Measurements from ENCODE around the gene TMEM61.
A peak's percentile ranks its signal among the peaks of the same experiment; 100 is the strongest.

Gene TMEM61

DNA sequence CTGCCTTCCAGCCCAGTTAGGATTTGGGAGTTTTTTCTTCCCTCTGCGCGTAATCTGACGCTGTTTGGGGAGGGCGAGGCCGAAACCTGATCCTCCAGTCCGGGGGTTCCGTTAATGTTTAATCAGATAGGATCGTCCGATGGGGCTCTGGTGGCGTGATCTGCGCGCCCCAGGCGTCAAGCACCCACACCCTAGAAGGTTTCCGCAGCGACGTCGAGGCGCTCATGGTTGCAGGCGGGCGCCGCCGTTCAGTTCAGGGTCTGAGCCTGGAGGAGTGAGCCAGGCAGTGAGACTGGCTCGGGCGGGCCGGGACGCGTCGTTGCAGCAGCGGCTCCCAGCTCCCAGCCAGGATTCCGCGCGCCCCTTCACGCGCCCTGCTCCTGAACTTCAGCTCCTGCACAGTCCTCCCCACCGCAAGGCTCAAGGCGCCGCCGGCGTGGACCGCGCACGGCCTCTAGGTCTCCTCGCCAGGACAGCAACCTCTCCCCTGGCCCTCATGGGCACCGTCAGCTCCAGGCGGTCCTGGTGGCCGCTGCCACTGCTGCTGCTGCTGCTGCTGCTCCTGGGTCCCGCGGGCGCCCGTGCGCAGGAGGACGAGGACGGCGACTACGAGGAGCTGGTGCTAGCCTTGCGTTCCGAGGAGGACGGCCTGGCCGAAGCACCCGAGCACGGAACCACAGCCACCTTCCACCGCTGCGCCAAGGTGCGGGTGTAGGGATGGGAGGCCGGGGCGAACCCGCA lies 59.1 kb downstream of the TMEM61 start, which contains the start of gene PCSK9:
TSS of gene PCSK9 (plus strand) at position 207 of the 741 bp plus-strand sequence. CDS start at position 497, 290 bp downstream.
- peak; percentile 82 for DNase-seq (ENCODE audit: low read depth, low spot score)

DNA sequence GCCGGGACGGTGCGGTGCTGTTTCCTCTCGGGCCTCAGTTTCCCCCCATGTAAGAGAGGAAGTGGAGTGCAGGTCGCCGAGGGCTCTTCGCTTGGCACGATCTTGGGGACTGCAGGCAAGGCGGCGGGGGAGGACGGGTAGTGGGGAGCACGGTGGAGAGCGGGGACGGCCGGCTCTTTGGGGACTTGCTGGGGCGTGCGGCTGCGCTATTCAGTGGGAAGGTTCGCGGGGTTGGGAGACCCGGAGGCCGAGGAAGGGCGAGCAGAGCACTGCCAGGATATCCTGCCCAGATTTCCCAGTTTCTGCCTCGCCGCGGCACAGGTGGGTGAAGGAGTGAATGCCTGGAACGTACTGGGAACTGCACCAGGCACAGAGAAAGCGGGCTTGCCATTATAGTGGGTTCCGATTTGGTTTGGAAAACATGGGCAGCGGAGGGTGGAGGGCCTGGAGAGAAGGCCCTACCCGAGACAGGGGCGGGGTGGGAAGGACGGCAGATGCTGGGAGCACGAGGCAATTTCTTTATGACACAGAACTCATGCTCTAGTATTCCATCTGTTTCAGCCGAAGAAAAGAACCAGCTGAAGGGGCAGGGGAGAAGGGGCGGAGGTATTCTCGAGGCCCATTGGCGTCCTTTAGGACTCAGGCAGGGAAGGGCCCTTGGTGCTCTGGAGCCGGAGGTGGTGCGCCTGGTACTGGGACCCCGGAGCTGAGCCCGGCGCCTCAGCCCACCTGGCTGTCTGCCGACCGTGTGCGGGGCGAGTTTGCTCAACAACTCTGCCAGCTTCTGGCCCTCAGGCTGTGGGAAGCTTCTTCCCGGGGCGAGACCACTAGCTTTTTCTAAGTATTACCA lies 59.9 kb downstream of the TMEM61 start:
- peak; percentile 17 for DNase-seq (ENCODE audit: low read depth, low spot score)

DNA sequence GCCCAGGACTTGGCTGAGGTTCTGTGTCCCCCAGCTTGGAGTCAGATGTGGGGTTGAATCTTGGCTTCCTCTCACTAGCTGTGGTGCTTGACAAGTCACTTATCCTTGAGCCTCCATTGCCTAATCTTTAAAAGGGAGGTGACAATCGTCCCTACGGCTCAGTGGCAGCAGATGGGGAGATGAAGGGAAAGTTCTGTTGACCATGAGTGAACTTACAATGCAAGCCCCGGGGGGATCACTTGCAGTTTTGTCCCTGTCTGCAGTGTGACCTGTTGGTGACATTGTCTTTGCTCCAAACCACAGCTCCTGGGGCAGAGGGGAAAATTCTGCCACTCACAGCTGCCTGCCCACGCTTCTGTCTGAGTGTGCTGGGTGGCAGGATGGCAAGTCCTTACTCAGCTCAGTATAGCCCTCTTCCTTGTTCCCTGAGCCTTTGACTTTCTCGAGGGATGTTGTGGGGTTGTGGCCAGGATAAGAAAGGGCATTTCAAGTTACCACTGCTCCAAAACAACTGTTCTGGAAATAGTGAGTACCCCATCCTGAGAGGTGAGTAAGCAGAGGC lies 60.6 kb downstream of the TMEM61 start:
- DNase-seq (ENCODE audit: low read depth, low spot score) = no peak

DNA sequence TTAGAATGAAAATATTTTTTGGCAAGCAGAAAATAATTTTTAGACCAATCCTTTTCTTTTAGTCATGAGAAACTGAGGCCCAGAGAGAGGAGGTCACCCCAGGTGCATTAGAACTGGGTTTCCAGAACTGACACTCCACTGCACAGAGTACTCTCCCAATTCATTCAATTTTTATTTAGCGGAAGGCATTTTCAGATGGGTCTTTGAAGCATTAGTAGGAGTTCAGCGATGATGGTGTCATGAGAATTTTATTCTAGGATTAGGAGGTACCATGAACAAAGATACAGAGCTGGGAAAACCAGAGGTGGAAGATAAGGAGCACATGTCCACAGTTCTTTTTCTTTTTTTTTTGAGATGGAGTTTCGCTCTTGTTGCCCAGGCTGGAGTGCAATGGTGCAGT lies 61.2 kb downstream of the TMEM61 start:
- DNase-seq (ENCODE audit: low read depth, low spot score) = no peak
